BE2C (cell line): ENCODE measurements around the gene HS6ST3.

Source experiments
- DNase-seq: peaks from one replicate; pipeline ENCODE4 v3.0.0-alpha.2; 2020
- H3K27me3 ChIP-seq: fragments of 250-450 bp; sonication (Bioruptor Pico); 2 replicates; pipeline ENCODE4 v1.5.1; 2020; ENCODE audit warnings: mild to moderate bottlenecking
- H3K36me3 ChIP-seq: fragments of 250-450 bp; sonication (Bioruptor Pico); 2 replicates; pipeline ENCODE4 v1.5.1; 2020; ENCODE audit warnings: mild to moderate bottlenecking
- H3K4me1 ChIP-seq: fragments of 250-450 bp; sonication (Bioruptor Pico); 2 replicates; pipeline ENCODE4 v1.5.1; 2020
- H3K4me3 ChIP-seq: 2 replicates; pipeline ENCODE4 v1.5.1; 2011; ENCODE audit warnings: low read depth, low read length
- H3K9me3 ChIP-seq: fragments of 250-450 bp; sonication (Bioruptor Pico); 2 replicates; pipeline ENCODE4 v1.5.1; 2020
- CTCF ChIP-seq: IDR thresholded peaks from 2 replicates; pipeline ENCODE4 v1.5.1; 2012; ENCODE audit warnings: mild to moderate bottlenecking, low read depth, low read length

HS6ST3 gene

GRCh38 chr13:96581741-96582140 is 491.8 kb downstream of the HS6ST3 start:
- H3K9me3 ChIP-seq: no peaks in the 10 kb centered on the region
- no peaks in the 10 kb centered on the region for H3K27me3 ChIP-seq
- H3K4me3 ChIP-seq: no peak overlapping the region
- no peak for DNase-seq
- no peaks in the 10 kb centered on the region for H3K36me3 ChIP-seq
- peaks cover 2% of the 10 kb centered on the region; the same call in 1 of the 2 replicates for H3K4me1 ChIP-seq
- TF ChIP-seq CTCF: no peak

GRCh38 chr13:96615252-96615651 is 525.3 kb downstream of the HS6ST3 start:
- Histone ChIP-seq H3K9me3 (no peaks in the 10 kb centered on the region), H3K4me3 (no peak overlapping the region), H3K36me3 (no peaks in the 10 kb centered on the region), H3K27me3 (no peaks in the 10 kb centered on the region), H3K4me1 (no peaks in the 10 kb centered on the region)
- no peak for TF ChIP-seq CTCF
- no peak for DNase-seq

- TF ChIP-seq CTCF: no peak
- DNase-seq: no peak
- H3K27me3 ChIP-seq: no peaks in the 10 kb centered on the region
- H3K4me1 ChIP-seq: no peaks in the 10 kb centered on the region
- no peaks in the 10 kb centered on the region for H3K36me3 ChIP-seq
- H3K9me3 ChIP-seq: no peaks in the 10 kb centered on the region
- H3K4me3 ChIP-seq: no peak overlapping the region
Measured at GRCh38 chr13:96617528-96617927, 527.6 kb downstream of the HS6ST3 start.

GRCh38 chr13:96621634-96622183 is 531.8 kb downstream of the HS6ST3 start:
- TF ChIP-seq CTCF: no peak
- no peak for DNase-seq
- H3K27me3 ChIP-seq: no peaks in the 10 kb centered on the region

GRCh38 chr13:96629331-96629730 is 539.4 kb downstream of the HS6ST3 start:
- Histone ChIP-seq H3K4me3 (no peak overlapping the region), H3K4me1 (no peaks in the 10 kb centered on the region), H3K27me3 (no peaks in the 10 kb centered on the region), H3K36me3 (no peaks in the 10 kb centered on the region), H3K9me3 (no peaks in the 10 kb centered on the region)
- DNase-seq: no peak
- TF ChIP-seq CTCF: no peak

More at GRCh38 chr13:96621634-96622183, 531.8 kb downstream of the HS6ST3 start:
- H3K36me3 ChIP-seq: no peaks in the 10 kb centered on the region
- no peaks in the 10 kb centered on the region for H3K4me1 ChIP-seq
- H3K4me3 ChIP-seq: no peak overlapping the region
- H3K9me3 ChIP-seq: no peaks in the 10 kb centered on the region

- TF ChIP-seq CTCF: no peak
Measured at GRCh38 chr13:96632536-96633320, 542.8 kb downstream of the HS6ST3 start.

More at GRCh38 chr13:96632536-96633320, 542.8 kb downstream of the HS6ST3 start:
- Histone ChIP-seq H3K4me3 (no peak overlapping the region), H3K27me3 (no peaks in the 10 kb centered on the region), H3K36me3 (no peaks in the 10 kb centered on the region), H3K4me1 (peaks cover 4% of the 10 kb centered on the region), H3K9me3 (no peaks in the 10 kb centered on the region)
- DNase-seq: no peak
